ENCODE results near the gene MAML2. TPM values are rescaled to one million over a fixed set of nuclear protein-coding genes. Genes with fewer than 3 reads are reported as not detected.

MAML2 gene
- polyA plus RNA-seq, 1 of the 3 experiments (the other 2 are of a cell fraction): 20.1 TPM

DNA sequence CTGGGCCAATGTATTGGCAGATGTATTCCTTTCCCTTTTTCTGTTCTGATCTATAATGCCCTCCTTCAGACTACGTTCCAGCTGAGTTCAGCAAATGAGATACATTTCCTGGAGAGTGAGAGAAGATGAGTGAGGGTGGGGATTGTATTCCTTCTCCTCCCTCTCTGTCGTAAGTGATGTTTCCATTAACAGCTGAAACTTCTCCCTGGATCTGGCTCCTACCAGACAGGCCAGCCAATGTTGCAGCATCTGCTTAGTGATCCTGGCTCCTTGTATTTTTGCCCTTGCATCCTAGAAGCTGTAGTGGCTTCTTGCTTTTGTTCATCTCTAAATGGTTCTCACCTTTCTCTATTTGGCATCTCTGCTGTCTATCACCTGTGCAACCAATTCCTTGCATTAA, 370.9 kb downstream of the MAML2 start (continued):
- TF ChIP-seq CTCF (IDR thresholded peaks at IDR 0.05): no peak
- no peak for TF ChIP-seq NRF1 (IDR thresholded peaks at IDR 0.05; ENCODE audit: low read depth, low read length)
- TF ChIP-seq SIN3A (IDR thresholded peaks at IDR 0.05; ENCODE audit: borderline replicate concordance, low read depth, low read length): no peak
- no peak for TF ChIP-seq EP300 (IDR thresholded peaks at IDR 0.05; ENCODE audit: borderline replicate concordance in 1 of 2, low read depth in 1 of 2, low read length in 1 of 2)
- TF ChIP-seq JUND (IDR thresholded peaks at IDR 0.05): no peak
- no peak for TF ChIP-seq TAF1 (IDR thresholded peaks at IDR 0.05; ENCODE audit: borderline replicate concordance, low read depth, low read length)

- Histone ChIP-seq H3K9ac (no peak overlapping the region), H3K27ac (ENCODE audit: low read depth in 2 of 2, low read length in 1 of 2) (no peak overlapping the region), H3K4me3 (ENCODE audit: low read depth in 2 of 2, low read length in 1 of 2) (no peak overlapping the region), H3K27me3 (ENCODE audit: insufficient read depth) (no peaks in the 10 kb centered on the region), H3F3A (replicated peaks; ENCODE audit: insufficient read depth) (peaks cover 12% of the 10 kb centered on the region), H3K9me3 (no peaks in the 10 kb centered on the region), H3K9me2 (no peaks in the 10 kb centered on the region), H3K4me1 (ENCODE audit: control insufficient read depth in 1 of 2, insufficient read depth in 2 of 2, low read depth in 1 of 2, low read length in 1 of 2) (no peaks in the 10 kb centered on the region), H4K20me1 (ENCODE audit: insufficient read depth) (no peaks in the 10 kb centered on the region), H3K36me3 (replicated peaks in 1 of 2; ENCODE audit: control insufficient read depth in 1 of 2, insufficient read depth in 2 of 2, low read length in 1 of 2) (no peaks in the 10 kb centered on the region), H3K4me2 (no peak overlapping the region), H3K79me2 (ENCODE audit: insufficient read depth) (no peaks in the 10 kb centered on the region), H2AFZ (ENCODE audit: low read depth) (no peak overlapping the region)
- CTCF ChIA-PET: interaction anchor here (1.4 kb wide), 1 partner anchor 375 kb away, joined by 5 read pairs; the partner anchor contains the start of gene MAML2
- TF ChIP-seq SMC3 (IDR thresholded peaks at IDR 0.05; ENCODE audit: low read depth, low read length) (no peak), FOXJ3 (CRISPR knock-in tag; IDR thresholded peaks at IDR 0.05) (no peak), GATA2 (CRISPR knock-in tag; IDR thresholded peaks at IDR 0.05) (no peak), CTCF (IDR thresholded peaks at IDR 0.05) (peak; percentile 47)
- POLR2A ChIA-PET: no interaction called here
- no peak for DNase-seq
- 52% methylated on average over 1 of the region's 1 CpG for WGBS (ENCODE audit: low lambda C conversion rate)
Observed at GRCh38 chr11:95968585-95968984, 374.4 kb downstream of the MAML2 start.

DNA sequence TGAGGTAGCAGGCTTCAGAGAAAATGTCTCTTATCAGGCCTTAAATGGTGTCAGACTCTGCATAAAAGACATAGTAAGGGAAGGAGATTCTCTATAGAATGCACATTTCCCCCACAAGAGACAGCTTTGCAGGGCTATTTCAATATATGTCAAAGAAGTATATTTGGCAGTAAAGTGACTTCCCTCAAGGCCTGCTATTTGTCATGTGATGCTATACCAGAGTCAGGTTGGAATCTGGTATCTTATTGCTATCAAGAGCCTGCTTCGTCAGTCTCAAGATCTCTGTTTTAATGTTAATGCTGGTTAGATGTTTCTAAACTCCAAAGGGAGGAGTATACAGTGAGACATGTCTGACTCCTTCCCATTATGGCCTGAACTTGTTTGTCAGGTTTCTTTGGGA, 378.7 kb downstream of the MAML2 start:
- H3K9me3 ChIP-seq: no peaks in the 10 kb centered on the region
- H3K27ac ChIP-seq (ENCODE audit: low read depth in 2 of 2, low read length in 1 of 2): no peak overlapping the region
- H4K20me1 ChIP-seq (ENCODE audit: insufficient read depth): no peaks in the 10 kb centered on the region
- TF ChIP-seq, protein P1, sequence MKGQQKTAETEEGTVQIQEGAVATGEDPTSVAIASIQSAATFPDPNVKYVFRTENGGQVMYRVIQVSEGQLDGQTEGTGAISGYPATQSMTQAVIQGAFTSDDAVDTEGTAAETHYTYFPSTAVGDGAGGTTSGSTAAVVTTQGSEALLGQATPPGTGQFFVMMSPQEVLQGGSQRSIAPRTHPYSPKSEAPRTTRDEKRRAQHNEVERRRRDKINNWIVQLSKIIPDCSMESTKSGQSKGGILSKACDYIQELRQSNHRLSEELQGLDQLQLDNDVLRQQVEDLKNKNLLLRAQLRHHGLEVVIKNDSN (IDR thresholded peaks at IDR 0.05; ENCODE audit: borderline replicate concordance, low read depth): no peak
- no peak for TF ChIP-seq ZBTB33 (IDR thresholded peaks at IDR 0.05; ENCODE audit: borderline replicate concordance, low read depth)
- no peak for TF ChIP-seq RFX5 (IDR thresholded peaks at IDR 0.05; ENCODE audit: low read length)
- H3K4me2 ChIP-seq: no peak overlapping the region
- H3K27me3 ChIP-seq (ENCODE audit: insufficient read depth): no peaks in the 10 kb centered on the region
- no peaks in the 10 kb centered on the region for H3K9me2 ChIP-seq
- no peak for DNase-seq
- H3K4me1 ChIP-seq (ENCODE audit: control insufficient read depth in 1 of 2, insufficient read depth in 2 of 2, low read depth in 1 of 2, low read length in 1 of 2): no peaks in the 10 kb centered on the region
- H3K36me3 ChIP-seq (replicated peaks in 1 of 2; ENCODE audit: control insufficient read depth in 1 of 2, insufficient read depth in 2 of 2, low read length in 1 of 2): no peaks in the 10 kb centered on the region
- H3K4me3 ChIP-seq (ENCODE audit: low read depth in 2 of 2, low read length in 1 of 2): no peak overlapping the region
- CTCF ChIA-PET: interaction anchor here (0.6 to 1.3 kb wide), 2 partner anchors 63 to 129 kb away, joined by 3 read pairs; no protein-coding TSS in a partner anchor
- H2AFZ ChIP-seq (ENCODE audit: low read depth): no peak overlapping the region
- H3K9ac ChIP-seq: no peak overlapping the region
- H3K79me2 ChIP-seq (ENCODE audit: insufficient read depth): no peaks in the 10 kb centered on the region
- H3F3A ChIP-seq (replicated peaks; ENCODE audit: insufficient read depth): peaks cover 8% of the 10 kb centered on the region
- WGBS (ENCODE audit: low lambda C conversion rate): 69% methylated on average over 1 of the region's 1 CpG
- POLR2A ChIA-PET: no interaction called here

Measured in SK-N-SH (cell line).